ENCODE results near the gene TUBGCP6.
"Not testable (repeated sequence)": the region's sequence is repeated elsewhere in the genome, so short reads cannot be mapped to it uniquely, and the experiment has no call there.

TUBGCP6 gene

GRCh38 chr22:50274311-50274710 lies 29.5 kb upstream of the TUBGCP6 start:
- no peak overlapping the region for H3K4me3 ChIP-seq (ENCODE audit: low read depth, low read length)
- in situ Hi-C loops (cut with HindIII; ENCODE audit: low sequenced_read_pairs): no loop called here
- DNase-seq (ENCODE audit: low read depth, low spot score): peak; percentile 53
- TF ChIP-seq, protein P1, sequence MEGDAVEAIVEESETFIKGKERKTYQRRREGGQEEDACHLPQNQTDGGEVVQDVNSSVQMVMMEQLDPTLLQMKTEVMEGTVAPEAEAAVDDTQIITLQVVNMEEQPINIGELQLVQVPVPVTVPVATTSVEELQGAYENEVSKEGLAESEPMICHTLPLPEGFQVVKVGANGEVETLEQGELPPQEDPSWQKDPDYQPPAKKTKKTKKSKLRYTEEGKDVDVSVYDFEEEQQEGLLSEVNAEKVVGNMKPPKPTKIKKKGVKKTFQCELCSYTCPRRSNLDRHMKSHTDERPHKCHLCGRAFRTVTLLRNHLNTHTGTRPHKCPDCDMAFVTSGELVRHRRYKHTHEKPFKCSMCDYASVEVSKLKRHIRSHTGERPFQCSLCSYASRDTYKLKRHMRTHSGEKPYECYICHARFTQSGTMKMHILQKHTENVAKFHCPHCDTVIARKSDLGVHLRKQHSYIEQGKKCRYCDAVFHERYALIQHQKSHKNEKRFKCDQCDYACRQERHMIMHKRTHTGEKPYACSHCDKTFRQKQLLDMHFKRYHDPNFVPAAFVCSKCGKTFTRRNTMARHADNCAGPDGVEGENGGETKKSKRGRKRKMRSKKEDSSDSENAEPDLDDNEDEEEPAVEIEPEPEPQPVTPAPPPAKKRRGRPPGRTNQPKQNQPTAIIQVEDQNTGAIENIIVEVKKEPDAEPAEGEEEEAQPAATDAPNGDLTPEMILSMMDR (IDR thresholded peaks at IDR 0.05; ENCODE audit: low read depth, low read length): peak; percentile 29

DNA sequence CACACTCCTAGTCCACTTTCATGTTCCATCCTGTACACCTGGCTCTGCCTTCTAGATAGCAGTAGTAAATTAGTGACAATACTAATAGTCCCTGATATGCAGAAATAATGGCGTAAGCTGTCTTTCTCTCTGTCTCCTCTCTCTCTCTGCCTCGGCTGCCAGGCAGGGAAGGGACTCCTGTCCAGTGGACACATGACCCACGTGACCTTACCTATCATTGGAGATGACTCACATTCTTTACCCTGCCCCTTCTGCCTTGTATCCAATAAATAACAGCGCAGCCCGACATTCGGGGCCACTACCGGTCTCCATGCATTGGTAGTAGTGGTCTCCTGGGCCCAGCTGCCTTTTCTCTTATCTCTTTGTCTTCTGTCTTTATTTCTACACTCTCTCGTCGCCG lies 29.0 kb upstream of the TUBGCP6 start:
- DNase-seq (ENCODE audit: low read depth, low spot score); in situ Hi-C loops (cut with HindIII; ENCODE audit: low sequenced_read_pairs); H3K4me3 ChIP-seq (ENCODE audit: low read depth, low read length): not testable (repeated sequence)

DNA sequence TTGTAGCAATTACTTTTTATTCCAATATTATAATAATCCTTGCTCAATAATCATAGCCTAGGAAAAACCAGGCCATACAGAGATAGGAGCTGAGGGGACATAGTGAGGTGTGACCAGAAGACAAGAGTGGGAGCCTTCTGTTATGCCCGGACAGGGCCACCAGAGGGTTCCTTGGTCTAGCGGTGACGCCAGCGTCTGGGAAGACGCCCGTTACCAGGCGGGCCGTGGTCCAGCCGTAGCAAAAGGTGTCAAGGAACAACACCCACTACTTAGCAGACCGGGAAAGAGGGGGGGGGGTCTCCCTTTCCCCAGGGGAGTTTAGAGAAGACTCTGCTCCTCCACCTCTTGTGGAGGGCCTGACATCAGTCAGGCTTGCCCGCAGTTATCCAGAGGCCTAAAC lies 28.5 kb upstream of the TUBGCP6 start:
- in situ Hi-C loops (cut with HindIII; ENCODE audit: low sequenced_read_pairs): not testable (repeated sequence)

GRCh38 chr22:50272044-50272802 lies 27.4 kb upstream of the TUBGCP6 start:
- H3K4me3 ChIP-seq (ENCODE audit: low read depth, low read length): no peak overlapping the region
- no peak for DNase-seq (ENCODE audit: low read depth, low spot score)
- TF ChIP-seq, protein P1 (IDR thresholded peaks at IDR 0.05; ENCODE audit: low read depth, low read length): no peak
- in situ Hi-C loops (cut with HindIII; ENCODE audit: low sequenced_read_pairs): no loop called here

More for the DNA sequence above, 28.5 kb upstream of the TUBGCP6 start:
- not testable (repeated sequence) for H3K4me3 ChIP-seq (ENCODE audit: low read depth, low read length); DNase-seq (ENCODE audit: low read depth, low spot score)

DNA sequence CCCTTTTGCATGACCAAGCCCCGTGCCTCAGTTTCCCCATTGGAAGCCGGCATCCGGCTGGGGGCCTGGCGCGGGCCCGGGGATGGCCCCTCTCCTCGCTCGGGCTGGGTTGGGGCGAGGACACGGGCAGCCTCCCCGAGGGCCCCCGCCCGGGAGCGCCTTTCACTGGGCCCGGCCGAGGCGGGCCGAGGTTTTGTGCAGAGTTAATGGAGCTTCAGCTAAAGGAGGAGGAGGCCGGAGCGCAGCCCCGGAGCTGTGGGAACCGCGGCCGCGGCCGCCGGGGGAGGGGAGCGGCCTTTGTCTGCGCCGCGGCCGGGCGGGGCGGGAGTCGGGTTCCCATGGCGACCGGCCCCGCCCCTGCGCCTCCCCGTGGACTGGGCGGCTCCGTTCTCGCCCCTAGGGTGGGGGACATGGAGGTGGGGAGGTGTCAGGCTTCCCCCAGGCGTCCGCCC lies 26.7 kb upstream of the TUBGCP6 start:
- TF ChIP-seq, protein P1 (IDR thresholded peaks at IDR 0.05; ENCODE audit: low read depth, low read length): peak; percentile 12
- H3K4me3 ChIP-seq (ENCODE audit: low read depth, low read length): peak overlapping the region; percentile 47
- peak; percentile 64 for DNase-seq (ENCODE audit: low read depth, low spot score)
- in situ Hi-C loops (cut with HindIII; ENCODE audit: low sequenced_read_pairs): no loop called here

DNA sequence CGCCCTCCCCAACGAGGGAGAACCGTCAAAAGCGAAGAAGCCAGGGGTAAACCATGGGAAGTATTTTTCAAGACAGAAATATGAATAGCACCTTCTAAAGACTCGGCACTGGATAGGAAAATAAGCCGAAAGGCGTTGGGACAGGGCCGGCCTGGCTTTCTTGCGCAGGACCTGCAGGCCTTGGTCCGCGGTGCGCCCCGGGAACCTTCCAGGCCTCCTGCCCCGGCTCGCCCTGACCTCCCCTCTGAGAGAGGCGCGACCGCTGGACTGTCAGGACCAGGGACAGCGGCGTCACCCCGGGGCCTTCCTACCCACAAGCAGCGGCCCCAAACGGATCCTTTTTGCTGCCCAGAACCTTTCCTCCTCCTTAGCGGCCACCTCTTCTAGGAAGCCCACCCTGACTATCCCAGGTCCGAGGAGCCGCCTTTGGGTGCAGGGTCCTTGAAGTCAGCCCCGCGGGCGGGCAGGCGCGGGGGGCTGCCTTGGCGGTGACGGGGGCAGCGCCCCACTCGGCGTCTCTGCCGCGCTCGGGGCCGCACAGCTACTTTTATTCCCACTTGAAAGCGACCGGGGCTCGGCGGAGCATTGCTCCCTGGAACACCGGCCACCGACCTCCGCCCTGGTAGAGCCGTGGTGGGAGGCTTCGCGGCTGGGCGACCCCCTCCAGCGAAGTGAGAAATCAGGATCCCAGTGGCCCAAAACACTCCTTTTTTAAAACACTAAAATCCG lies 26.0 kb upstream of the TUBGCP6 start:
- peak overlapping the region; percentile 47 for H3K4me3 ChIP-seq (ENCODE audit: low read depth, low read length)
- peak; percentile 54 for DNase-seq (ENCODE audit: low read depth, low spot score)
- in situ Hi-C loops (cut with HindIII; ENCODE audit: low sequenced_read_pairs): no loop called here
- TF ChIP-seq, protein P1 (IDR thresholded peaks at IDR 0.05; ENCODE audit: low read depth, low read length): no peak

GRCh38 chr22:50269970-50270665 lies 25.3 kb upstream of the TUBGCP6 start, which contains the start of gene MAPK11:
Gene MAPK11 (minus strand): TSS chr22:50270380. CDS start chr22:50270292, 88 bp downstream.
- in situ Hi-C loops (cut with HindIII; ENCODE audit: low sequenced_read_pairs): no loop called here
- peak within 1 kb of the TSS; percentile 47 for H3K4me3 ChIP-seq (ENCODE audit: low read depth, low read length)
- peak; percentile 54 for DNase-seq (ENCODE audit: low read depth, low spot score)
- TF ChIP-seq, protein P1 (IDR thresholded peaks at IDR 0.05; ENCODE audit: low read depth, low read length): peak; percentile 1
